GM12878 (cell line): ENCODE results near the gene RAC3. TPM values are rescaled to one million over a fixed set of nuclear protein-coding genes. Genes with fewer than 3 reads are reported as not detected.

Experiments
- ATAC-seq: fragments of 200-7000 bp; cut with Tn5 transposase; 3 replicates; pipeline ENCODE4 v1.9.1; 2020; ENCODE audit warnings: mild to moderate bottlenecking, moderate library complexity
- BruUV-seq: library from RNA; stranded (reverse); fragments of 400-500 nt; replicated peaks from 2 replicates; lab custom pipeline; 2021; lab: Mats Ljungman, UMichigan
- CTCF ChIA-PET: fragments of 300-600 bp; sonication (Branson Sonifier 250); formaldehyde crosslinking; extraction: SDS; loops from one replicate; lab custom pipeline; 2021; ENCODE audit warnings: inconsistent platforms; lab: Yijun Ruan, JAX
- POLR2A ChIA-PET: fragments of 350-600 bp; formaldehyde crosslinking; extraction: SDS; loops from one replicate; lab custom pipeline; 2021; ENCODE audit warnings: inconsistent platforms; lab: Charles Lee
- RAD21 ChIA-PET: fragments of 300-600 bp; sonication (Branson Sonifier 250); formaldehyde crosslinking; loops from one replicate; lab custom pipeline; 2023; ENCODE audit warnings: antibody characterized with exemption; ENCODE audit not compliant: unreplicated experiment; lab: Charles Lee
- SMC1A ChIA-PET: fragments of 300-600 bp; sonication (Branson Sonifier 250); formaldehyde crosslinking; loops from one replicate; lab custom pipeline; 2023; ENCODE audit not compliant: unreplicated experiment, uncharacterized antibody; lab: Charles Lee
- DNase-seq: peaks from one replicate; pipeline ENCODE4 v3.0.0-alpha.2; 2011; ENCODE audit warnings: low read depth, low spot score
- FAIRE-seq: peaks from 3 replicates; lab custom pipeline; 2011; peaks lifted over from hg19 to GRCh38; lab: Jason Lieb, UNC
- H2AFZ ChIP-seq: 2 replicates; pipeline ENCODE4 v1.6.0; 2011; ENCODE audit warnings: low read depth, low read length, control low read depth; ENCODE audit not compliant: control insufficient read depth
- H3K27ac ChIP-seq: 2 replicates; pipeline ENCODE4 v1.5.1; 2011; ENCODE audit warnings: control low read depth; ENCODE audit not compliant: control insufficient read depth, insufficient read depth
- H3K27me3 ChIP-seq, 2 experiments: replicated peaks in 1 of 2; 2 replicates each; pipeline versions ENCODE4 v1.6.0 to v1.6.1; 2011; ENCODE audit warnings: low read length in 1 of 2; ENCODE audit not compliant: control insufficient read depth in 2 of 2, insufficient read depth in 2 of 2
- H3K36me3 ChIP-seq, 2 experiments: 2 replicates each; pipeline ENCODE4 v1.5.1; 2011; ENCODE audit warnings: low read length in 1 of 2; ENCODE audit not compliant: control insufficient read depth in 2 of 2, insufficient read depth in 2 of 2
- H3K4me1 ChIP-seq: 2 replicates; pipeline ENCODE4 v1.6.1; 2011; ENCODE audit warnings: mild to moderate bottlenecking, low read length, moderate library complexity, mixed read lengths; ENCODE audit not compliant: control insufficient read depth, insufficient read depth
- H3K4me2 ChIP-seq: 2 replicates; pipeline ENCODE4 v1.6.0; 2011; ENCODE audit warnings: control low read depth; ENCODE audit not compliant: control insufficient read depth, insufficient read depth
- H3K4me3 ChIP-seq: fragments of 200-600 bp; sonication (generic); 2 replicates; pipeline ENCODE4 v1.5.1; 2016
- H3K79me2 ChIP-seq: 2 replicates; pipeline ENCODE4 v1.6.0; 2011; ENCODE audit warnings: low read length; ENCODE audit not compliant: control insufficient read depth, insufficient read depth
- H3K9ac ChIP-seq: 2 replicates; pipeline ENCODE4 v1.8.0; 2011; ENCODE audit warnings: low read length, control low read depth, mixed read lengths; ENCODE audit not compliant: control insufficient read depth, insufficient read depth
- H3K9me3 ChIP-seq: replicated peaks from 3 replicates; pipeline ENCODE4 v1.5.1; 2011; ENCODE audit warnings: mild to moderate bottlenecking, low read length; ENCODE audit not compliant: control insufficient read depth, insufficient read depth
- H4K20me1 ChIP-seq: 2 replicates; pipeline ENCODE4 v1.6.0; 2011; ENCODE audit not compliant: control insufficient read depth, insufficient read depth
- PAX5 ChIP-seq: IDR thresholded peaks from 2 replicates; pipeline ENCODE4 v1.6.1; 2011; ENCODE audit warnings: low read depth, low read length, borderline replicate concordance
- PAX8 ChIP-seq: fragments of 450-650 bp; IDR thresholded peaks from 2 replicates; pipeline ENCODE4 v1.6.1; 2017; ENCODE audit warnings: mild to moderate bottlenecking, moderate library complexity
- WGBS: methylation state at CpG from one replicate; pipeline ENCODE4 v1.1.6; 2016; ENCODE audit warnings: low lambda C conversion rate; ENCODE audit not compliant: insufficient replicate concordance, insufficient coverage; ENCODE audit errors: missing lambda C conversion rate; 5-methylcytosine and 5-hydroxymethylcytosine counted together
- in situ Hi-C: fragments of 300-500 bp; cut with MboI; formaldehyde crosslinking; loops from 9 replicates; pipeline ENCODE4 v1.14.3; 2018; ENCODE audit warnings: mixed read lengths
- intact Hi-C: fragments of 100-400 bp; cut with micrococcal nuclease; formaldehyde crosslinking; loops from one replicate; pipeline ENCODE4 v1.14.2; 2022; ENCODE audit not compliant: unreplicated experiment
- polyA plus RNA-seq, 11 experiments: library from polyadenylated mRNA; depleted of rRNA in 4 of 11; unstranded in 6 of 11; stranded (reverse) in 5 of 11; fragments of >200 nt; fragmentation: Nextera tagmentation in 4 of 11; fragmentation: Illumina TruSeq in 1 of 11; extraction: Ambion mirVana in 4 of 11; extraction: Trizol in 1 of 11; gene quantifications; 1 replicate in 1 of 11; 2 replicates in 10 of 11; pipeline versions ENCODE4 v1.2.1 to v1.2.3, GENCODE V29; 2011 to 2016; ENCODE audit warnings: inconsistent platforms in 2 of 11, missing spikeins in 2 of 11, low read depth in 1 of 11
- total RNA-seq, 4 experiments: library from RNA; depleted of rRNA in 3 of 4; stranded (reverse); fragments of >200 nt in 3 of 4; fragmentation: Illumina TruSeq in 1 of 4; extraction: Trizol in 1 of 4; gene quantifications; 2 replicates each; pipeline versions ENCODE4 v1.2.1 to v1.2.3, GENCODE V29; 2013 to 2021
- TF ChIP-seq, protein P1 (sequence below): IDR thresholded peaks from 2 replicates; pipeline ENCODE4 v1.6.1; 2012; ENCODE audit warnings: low read depth, low read length, improper control_type of control experiment

The RAC3 gene
- total and polyA plus RNA-seq, 10 of the 15 experiments (the other 5 are each of a cell fraction or from before 2014, with no cell fraction given): 0.11 to 32.9 (median 6.7) TPM

DNA sequence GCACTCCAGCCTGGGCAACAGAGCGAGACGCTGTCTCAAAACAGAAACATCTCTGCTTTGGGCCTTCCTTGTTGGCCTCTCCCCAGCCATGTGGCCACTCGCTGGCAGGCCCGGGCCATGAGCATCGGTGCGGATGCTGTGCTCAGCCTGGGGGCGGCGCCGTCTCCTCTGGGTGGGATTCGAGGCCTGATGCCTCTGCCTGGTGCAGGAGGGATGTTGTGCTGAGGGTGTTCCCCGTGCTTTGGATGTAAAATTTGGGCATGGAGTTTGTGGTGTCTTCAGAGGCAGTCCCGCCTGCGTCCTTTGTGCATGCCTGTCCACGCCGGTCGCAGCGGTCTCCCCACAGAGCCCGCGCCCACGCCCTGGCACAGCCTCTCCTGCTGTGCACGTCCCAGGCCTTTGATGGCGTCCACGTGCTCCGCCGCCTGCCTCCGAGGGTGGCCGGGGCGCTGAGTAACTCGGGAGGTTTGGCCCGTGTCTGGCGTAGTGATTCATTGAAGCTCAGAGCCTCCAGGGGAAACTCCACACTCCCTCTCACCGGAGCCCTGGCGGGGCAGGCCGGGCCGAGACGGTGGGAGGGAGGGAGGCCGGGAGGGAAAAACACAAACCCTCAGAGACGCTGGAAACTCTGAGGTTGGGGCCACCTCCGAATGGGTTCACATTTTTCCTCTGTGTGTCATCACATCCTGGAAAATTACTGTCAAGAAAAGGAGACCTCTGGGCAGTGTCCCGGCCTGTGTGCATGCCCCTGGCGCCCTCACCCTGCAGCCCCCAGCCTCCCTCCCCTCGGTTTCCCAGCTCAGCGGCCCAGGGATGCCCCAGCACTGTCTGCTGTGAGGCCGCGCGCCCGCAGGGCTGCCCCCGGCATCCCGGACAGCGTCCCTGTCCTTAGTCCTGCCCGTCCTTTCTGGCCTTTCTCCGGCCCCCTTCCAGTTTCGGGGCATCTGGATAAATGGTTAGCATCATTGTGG, 27.8 kb upstream of the RAC3 start (continued):
- TF ChIP-seq, protein P1, sequence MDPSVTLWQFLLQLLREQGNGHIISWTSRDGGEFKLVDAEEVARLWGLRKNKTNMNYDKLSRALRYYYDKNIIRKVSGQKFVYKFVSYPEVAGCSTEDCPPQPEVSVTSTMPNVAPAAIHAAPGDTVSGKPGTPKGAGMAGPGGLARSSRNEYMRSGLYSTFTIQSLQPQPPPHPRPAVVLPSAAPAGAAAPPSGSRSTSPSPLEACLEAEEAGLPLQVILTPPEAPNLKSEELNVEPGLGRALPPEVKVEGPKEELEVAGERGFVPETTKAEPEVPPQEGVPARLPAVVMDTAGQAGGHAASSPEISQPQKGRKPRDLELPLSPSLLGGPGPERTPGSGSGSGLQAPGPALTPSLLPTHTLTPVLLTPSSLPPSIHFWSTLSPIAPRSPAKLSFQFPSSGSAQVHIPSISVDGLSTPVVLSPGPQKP: no peak

DNA sequence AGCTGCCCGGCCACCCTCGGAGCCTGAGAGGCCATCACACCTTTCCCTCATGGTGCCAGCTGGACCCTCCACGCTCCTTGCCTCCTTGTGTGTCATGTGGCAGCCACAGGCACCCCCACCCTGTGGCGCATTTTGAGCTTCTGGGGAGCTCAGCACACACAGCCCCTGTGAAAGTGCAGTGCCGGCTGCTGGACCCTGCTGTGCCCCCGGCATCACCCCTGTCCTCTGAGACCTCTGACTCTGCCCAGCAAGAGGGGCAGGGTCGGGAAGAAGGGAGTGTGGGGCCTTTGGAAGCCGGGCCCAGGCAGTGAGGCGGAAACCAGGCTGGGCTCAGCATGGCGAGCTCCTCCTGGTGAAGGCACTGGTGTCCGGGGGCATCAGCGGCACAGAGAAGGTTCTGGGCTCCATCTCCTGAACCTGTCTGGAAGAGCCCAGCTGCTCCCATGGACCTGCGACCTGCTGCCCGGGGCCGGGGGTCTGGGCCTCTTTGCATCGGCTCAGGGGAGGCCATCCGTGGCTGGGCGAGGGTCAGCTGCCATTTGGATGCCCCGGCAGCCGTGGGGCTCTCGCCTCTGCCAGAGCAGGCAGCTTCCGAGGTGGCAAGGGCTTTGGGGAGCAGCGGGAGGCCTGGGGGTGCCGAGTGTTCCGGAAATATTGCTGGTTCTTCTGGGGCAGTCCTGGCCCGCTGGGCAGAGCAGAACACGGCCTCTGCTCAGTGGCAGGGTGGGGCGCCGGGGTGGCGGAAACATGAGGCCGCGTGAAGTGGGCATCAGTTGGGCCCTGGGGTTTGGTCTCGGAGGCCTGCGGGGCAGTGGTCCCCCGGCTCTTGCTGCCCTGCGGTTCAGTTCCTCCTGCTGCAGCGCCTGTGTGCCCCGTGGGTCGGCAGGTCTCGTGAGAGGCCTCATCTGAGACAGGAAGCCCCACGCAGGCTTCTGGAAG, 26.7 kb upstream of the RAC3 start:
- no peak for TF ChIP-seq PAX8
- no peak for TF ChIP-seq PAX5
- Histone ChIP-seq H3K9me3 (no peaks in the 10 kb centered on the region), H3K4me2 (no peak overlapping the region), H2AFZ (no peak overlapping the region), H3K9ac (no peak overlapping the region), H3K4me1 (no peaks in the 10 kb centered on the region), H3K27me3 (no peaks in the 10 kb centered on the region), H3K36me3 (no peaks in the 10 kb centered on the region), H4K20me1 (no peaks in the 10 kb centered on the region), H3K4me3 (no peak overlapping the region), H3K79me2 (no peaks in the 10 kb centered on the region), H3K27ac (no peak overlapping the region)
- RAD21 ChIA-PET: no interaction called here
- CTCF ChIA-PET: interaction anchor here (0.6 to 1.2 kb wide), 2 partner anchors 16 to 30 kb away, joined by 4 read pairs; no protein-coding TSS in a partner anchor
- intact Hi-C loops: no loop called here
- ATAC-seq (no peak), FAIRE-seq (no peak), DNase-seq (no peak)
- 79% methylated on average over 41 of the region's 41 CpGs for WGBS
- POLR2A ChIA-PET: no interaction called here
- SMC1A ChIA-PET: no interaction called here
- no TSS peak for BruUV-seq
- in situ Hi-C loops: no loop called here
